DMS114 treated with DMSO at 0.1 percent for 48 hours (cell line): ENCODE measurements around the gene PRPF40A.
"Not testable (repeated sequence)": the region's sequence is repeated elsewhere in the genome, so short reads cannot be mapped to it uniquely, and the experiment has no call there.

Experiments used
- DNase-seq: peaks from one replicate; lab custom pipeline; 2025; ENCODE audit not compliant: unreplicated experiment; lab: John Stamatoyannopoulos, UW

The PRPF40A gene

GRCh38 chr2:152717228-152718075 lies at the start of gene PRPF40A:
Gene PRPF40A, minus strand, starts transcription at chr2:152717461. Its CDS starts 22 bp downstream, at chr2:152717439.
- DNase-seq = peak; percentile 81

GRCh38 chr2:152766928-152767327 lies 49.7 kb upstream of the PRPF40A start:
- no peak for DNase-seq

- no peak for DNase-seq
Observed at GRCh38 chr2:152763651-152764050, 46.4 kb upstream of the PRPF40A start.

DNA sequence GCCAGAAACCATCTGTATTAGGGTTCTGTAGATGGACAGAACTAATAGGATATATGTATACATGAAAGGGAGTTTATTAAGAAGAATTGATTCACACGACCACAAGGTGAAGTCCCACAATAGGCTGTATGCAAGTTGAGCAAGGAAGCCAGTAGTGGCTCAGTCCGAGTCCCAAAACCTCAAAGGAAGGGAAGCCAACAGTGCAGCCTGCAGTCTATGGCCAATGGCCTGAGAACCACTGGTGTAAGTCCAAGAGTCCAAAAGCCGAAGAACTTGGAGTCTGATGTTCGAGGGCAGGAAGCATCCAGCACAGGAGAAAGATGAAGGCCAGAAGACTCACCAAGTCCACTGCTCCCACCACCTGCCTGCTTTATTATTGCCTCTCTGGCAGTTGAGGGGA lies 45.9 kb upstream of the PRPF40A start:
- DNase-seq = not testable (repeated sequence)

DNA sequence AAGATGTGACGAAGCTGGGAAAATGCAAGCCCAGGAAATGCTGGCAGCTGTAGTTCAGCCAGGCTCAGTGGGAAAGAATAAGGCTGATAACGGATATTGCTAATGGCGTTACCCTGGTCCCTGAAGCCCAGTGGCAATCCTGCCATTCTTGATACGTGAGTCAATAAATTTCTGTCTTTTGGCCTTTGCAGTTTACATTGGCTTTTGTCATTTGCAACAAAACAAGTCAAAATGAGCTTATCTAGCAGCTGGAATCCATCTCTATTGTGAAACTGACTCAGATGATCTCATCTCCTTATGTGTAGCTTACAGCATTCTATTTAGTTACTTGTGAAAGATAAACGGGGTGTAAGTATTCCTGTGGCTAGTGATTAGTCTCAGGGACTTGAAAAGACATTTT lies 44.9 kb upstream of the PRPF40A start:
- DNase-seq = no peak

- DNase-seq = no peak
Observed at GRCh38 chr2:152761214-152761613, 44.0 kb upstream of the PRPF40A start.

DNA sequence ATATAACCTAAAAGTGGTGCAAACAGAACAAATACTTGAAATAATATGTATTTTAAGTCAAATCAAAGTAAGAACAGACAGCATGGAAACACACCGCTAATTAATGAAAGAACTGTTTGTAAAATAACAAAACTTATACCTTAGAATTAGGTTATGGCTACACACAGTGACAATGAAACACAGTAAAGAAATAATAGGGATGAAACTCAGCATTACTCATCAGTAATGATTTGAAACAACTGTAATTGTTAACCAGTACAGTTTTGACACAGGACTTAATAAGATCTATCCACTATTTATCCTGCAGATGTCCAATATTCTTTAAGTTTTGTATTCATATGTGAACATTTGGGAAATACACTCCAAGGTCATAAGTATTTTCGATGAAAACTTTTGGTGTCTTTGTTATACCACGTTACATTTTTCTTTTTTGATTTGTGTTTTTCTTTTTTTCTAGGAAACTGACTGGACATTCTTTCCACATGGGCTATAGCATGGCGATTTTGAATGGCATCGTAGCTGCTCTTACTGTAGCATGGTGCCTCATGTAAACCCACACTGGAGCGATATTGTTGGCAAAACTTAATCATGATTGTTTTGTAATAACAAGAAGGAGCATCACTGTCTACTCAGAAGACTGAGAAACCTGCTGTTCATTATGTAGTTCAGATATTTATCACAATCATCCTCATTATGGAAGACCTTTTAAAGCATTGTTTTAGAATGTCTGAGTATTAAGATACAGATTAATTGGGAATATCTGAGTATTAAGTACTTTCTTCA lies 42.2 kb upstream of the PRPF40A start:
- no peak for DNase-seq

DNA sequence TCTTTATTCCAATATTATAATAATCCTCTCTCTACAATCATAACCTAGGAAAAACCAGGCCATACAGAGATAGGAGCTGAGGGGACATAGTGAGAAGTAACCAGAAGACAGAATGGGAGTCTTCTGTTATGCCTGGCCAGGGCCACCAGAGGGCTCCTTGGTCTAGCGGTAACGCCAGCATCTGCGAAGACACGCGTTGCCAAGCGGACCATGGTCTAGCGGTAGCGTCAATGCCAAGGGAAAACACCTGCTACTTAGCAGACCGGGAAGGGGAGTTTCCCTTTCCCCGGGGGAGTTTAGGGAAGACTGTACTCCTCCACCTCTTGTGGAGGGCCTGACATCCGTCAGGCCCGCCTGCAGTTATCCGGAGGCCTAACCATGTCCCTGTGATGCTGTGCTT lies 37.8 kb upstream of the PRPF40A start:
- no peak for DNase-seq

- DNase-seq = not testable (repeated sequence)
Observed at GRCh38 chr2:152747751-152748150, 30.5 kb upstream of the PRPF40A start.

DNA sequence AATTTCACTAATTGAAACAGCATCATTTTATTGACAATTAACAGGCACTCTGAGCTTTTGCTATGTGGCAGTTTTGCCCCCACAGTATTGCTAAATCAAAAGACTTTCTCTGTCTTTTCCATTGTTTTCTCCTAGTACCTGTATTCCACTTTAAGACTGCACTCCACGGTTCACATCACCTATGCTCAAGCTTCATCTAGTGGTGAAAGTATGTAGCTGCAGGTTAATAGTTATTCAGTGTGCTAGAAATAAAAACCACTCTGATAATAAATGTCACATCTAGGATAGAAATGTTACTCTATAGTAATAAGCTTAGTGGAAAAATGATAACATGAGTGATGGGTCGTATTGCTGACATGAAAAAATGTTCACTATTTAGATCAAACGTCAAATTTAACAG lies 25.7 kb upstream of the PRPF40A start:
- DNase-seq = peak; percentile 7

- DNase-seq = peak; percentile 50
Observed at GRCh38 chr2:152740743-152741328, 23.6 kb upstream of the PRPF40A start.

DNA sequence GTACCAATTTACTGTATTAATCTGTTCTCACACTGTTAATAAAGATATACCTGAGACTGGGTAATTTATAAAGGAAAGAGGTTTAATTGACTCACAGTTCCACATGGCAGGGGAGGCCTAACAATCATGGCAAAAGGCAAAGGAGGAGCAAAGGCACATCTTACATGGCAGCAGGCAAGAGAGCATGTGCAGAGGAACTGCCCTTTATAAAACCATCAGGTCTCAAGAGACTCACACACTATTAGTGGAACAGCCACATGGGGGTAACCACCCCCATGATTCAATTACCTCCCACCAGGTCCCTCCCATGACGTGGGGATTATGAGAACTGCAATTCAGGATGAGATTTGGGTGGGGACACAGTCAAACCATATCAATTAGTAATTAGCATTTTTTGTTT lies 22.4 kb upstream of the PRPF40A start:
- DNase-seq = not testable (repeated sequence)

DNA sequence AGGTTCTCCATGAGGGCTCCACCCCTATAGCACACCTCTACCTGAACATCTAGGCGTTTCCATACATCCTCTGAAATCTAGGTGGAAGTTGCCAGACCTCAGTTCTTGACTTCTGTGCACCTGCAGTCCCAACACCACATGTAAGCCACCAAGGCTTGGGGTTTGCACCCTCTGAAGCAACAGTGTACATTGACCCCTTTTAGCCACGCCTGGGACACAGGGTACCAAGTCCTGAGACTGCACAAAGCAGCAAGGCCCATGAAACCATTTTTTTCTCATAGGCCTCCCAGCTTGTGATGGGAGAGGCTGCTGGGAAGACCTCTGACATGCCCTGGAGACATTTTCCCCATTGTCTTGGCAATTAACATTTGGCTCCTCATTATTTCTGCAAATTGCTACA lies 21.2 kb upstream of the PRPF40A start:
- no peak for DNase-seq

DNA sequence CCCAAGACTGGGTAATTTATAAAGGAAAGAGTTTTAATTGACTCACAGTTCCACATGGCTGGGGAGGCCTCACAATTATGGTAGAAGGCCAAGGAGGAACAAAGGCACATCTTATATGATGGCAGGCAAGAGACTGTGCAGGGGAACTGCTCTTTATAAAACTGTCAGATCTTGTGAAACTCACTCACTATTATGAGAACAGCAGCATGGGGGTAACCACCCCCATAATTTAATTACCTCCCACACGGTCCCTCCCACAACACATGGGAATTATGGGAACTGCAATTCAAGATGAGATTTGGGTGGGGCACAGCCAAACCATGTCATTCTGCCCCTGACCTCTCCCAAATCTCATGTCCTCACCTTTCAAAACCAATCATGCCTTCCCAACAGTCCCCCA lies 20.2 kb upstream of the PRPF40A start:
- DNase-seq = not testable (repeated sequence)

- DNase-seq = no peak
Observed at GRCh38 chr2:152730591-152731333, 13.5 kb upstream of the PRPF40A start.

DNA sequence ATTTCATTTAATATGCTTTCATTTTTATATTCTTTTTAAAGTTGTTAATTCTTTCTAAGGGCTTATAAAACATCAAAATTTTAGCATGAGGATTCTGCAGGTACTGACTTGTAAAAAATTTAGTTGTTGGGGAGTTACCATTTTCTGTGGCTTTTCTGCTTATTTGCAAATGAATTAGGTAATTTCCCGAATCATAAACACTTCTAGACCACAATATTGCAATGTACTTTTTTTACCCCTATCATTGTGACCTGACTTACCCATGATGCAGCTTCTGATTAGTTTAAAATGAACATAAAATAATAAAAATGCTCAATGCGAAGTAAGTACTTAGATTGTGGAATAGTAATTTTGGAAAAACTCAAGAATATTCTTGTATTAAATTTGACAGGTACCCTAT lies 12.6 kb upstream of the PRPF40A start:
- no peak for DNase-seq

GRCh38 chr2:152723918-152724317 lies 6.7 kb upstream of the PRPF40A start:
- no peak for DNase-seq

GRCh38 chr2:152722639-152723038 lies 5.4 kb upstream of the PRPF40A start:
- DNase-seq = not testable (repeated sequence)

DNA sequence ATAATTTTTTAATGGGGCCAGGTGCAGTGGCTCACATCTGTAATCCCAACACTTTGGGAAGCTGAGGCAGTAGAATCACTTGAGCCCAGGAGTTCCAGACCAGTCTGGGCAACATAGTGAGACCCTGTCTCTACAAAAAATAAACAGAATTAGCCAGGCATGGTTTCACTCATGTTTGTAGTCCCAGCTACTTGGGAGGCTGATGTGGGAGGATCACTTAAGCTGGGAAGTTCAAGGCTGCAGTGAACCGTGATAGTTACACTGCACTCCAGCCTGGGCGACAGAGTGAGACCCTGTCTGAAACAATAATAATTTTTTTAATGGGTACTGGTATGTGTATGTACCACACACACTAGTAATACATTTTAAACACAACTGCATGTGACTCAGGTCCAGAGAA lies 3.5 kb upstream of the PRPF40A start:
- DNase-seq = no peak

- peak; percentile 20 for DNase-seq
Observed at GRCh38 chr2:152718909-152719645, 1.8 kb upstream of the PRPF40A start.
